ENCODE measurements around the gene THTPA. TPM values are rescaled to one million over a fixed set of nuclear protein-coding genes. Genes with fewer than 3 reads are reported as not detected.
"Not testable (repeated sequence)": the region's sequence is repeated elsewhere in the genome, so short reads cannot be mapped to it uniquely, and the experiment has no call there.

THTPA gene
- polyA plus RNA-seq, 4 donors = 15.8 to 21.1 (median 17.3) TPM

DNA sequence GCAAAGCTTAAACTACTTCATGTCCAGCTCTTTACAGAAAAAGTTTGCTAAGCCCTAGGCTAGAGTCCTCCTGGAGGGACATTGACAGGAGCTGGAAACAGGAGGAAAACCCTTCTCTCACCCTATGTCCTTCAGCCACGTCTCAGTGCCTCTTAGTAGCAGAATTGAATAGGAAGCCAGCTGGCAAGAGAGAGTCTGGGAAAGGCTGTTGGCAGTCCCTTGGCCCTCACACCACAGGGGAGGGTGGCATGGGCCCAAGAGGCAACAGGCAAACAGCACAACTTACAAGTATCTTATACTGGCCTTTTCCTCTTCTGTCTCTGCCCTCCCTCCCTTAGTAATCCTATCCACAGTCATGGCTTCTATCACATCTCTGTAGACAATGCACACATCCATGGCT is 52.4 kb downstream of the THTPA start:
- DNase-seq (ENCODE audit: low read depth in 4 of 4, low spot score in 3 of 4) = no peak

DNA sequence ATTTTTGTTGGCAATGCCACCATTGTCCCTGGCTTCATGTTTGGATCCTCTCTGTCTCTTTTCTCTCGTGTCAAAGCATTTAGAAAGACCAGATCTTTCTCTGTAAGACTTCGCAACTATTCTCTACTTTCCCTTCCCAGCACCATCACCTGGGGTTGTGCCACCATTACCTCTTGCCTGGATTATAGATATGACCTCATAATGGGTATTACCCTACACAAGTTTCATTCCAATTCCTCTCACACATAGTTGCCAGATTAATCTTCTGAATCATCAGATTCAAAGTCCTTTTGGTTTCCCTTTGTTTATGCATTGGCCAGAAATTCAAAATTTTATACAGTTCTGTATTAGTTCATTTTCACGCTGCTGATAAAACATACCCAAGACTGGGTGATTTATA is 52.9 kb downstream of the THTPA start:
- no peak for DNase-seq (ENCODE audit: low read depth in 4 of 4, low spot score in 3 of 4)

DNA sequence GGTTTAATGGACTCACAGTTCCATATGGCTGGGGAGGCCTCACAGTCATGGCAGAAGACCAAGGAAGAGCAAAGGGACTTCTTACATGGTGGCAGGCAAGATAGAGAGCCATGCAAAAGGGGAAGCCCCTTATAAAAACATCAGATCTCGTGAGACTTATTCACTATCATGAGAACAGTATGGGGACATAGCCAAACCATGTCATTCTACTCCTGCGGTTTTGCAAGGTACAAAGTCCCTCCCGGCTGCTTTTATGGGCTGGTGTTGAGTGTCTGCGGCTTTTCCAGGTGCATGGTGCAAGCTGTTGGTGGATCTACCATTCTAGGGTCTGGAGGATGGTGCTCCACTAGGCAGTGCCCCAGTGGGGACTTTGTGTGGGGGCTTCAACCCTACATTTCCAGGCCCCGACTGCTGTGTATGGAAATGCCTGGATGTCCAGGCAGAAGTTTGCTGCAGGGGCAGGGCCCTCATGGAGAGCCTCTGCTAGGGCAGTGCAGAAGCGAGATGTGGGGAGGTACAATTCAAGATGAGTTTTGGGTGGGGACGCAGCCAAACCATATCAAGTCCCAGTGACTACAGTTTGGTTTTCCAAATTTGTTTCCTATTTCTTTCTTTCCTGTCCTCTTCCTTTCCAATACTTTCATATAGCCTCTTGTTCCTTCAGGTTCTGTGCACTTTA is 53.5 kb downstream of the THTPA start:
- DNase-seq (ENCODE audit: low read depth in 4 of 4, low spot score in 3 of 4) = not testable (repeated sequence)

Other genes starting within 250 kb of the THTPA start
- gene BCL2L2, start 249.4 kb upstream of the THTPA start, polyA plus RNA-seq (ENCODE audit: insufficient read length in 4 of 4) = 10 to 100 TPM; 40.1 to 43.1 (median 40.9) TPM
- 100 to 1,000 TPM; 243 to 268 (median 257) TPM for gene PABPN1, start 234.8 kb upstream of the THTPA start, polyA plus RNA-seq (ENCODE audit: insufficient read length in 4 of 4)
- 10 to 100 TPM; 56.7 to 74.4 (median 61.3) TPM for gene SLC22A17, start 203.4 kb upstream of the THTPA start, polyA plus RNA-seq (ENCODE audit: insufficient read length in 4 of 4)
- 10 to 100 TPM; 36.6 to 53.0 (median 40.1) TPM for gene EFS, start 191.1 kb upstream of the THTPA start, polyA plus RNA-seq (ENCODE audit: insufficient read length in 4 of 4)
- not detected for gene IL25, start 183.5 kb upstream of the THTPA start, polyA plus RNA-seq (ENCODE audit: insufficient read length in 4 of 4)
- gene CMTM5, start 179.2 kb upstream of the THTPA start, polyA plus RNA-seq (ENCODE audit: insufficient read length in 4 of 4) = 1 to 10 TPM; 2.0 to 3.3 (median 2.9) TPM
- under 1 TPM; 0.17 to 0.24 (median 0.22) TPM for gene MYH6, start 148.0 kb upstream of the THTPA start, polyA plus RNA-seq (ENCODE audit: insufficient read length in 4 of 4)
- gene MYH7, start 120.6 kb upstream of the THTPA start, polyA plus RNA-seq (ENCODE audit: insufficient read length in 4 of 4) = under 1 TPM; 0.19 to 0.32 (median 0.24) TPM
- gene NGDN, start 86.6 kb upstream of the THTPA start, polyA plus RNA-seq (ENCODE audit: insufficient read length in 4 of 4) = 10 to 100 TPM; 62.3 to 67.5 (median 64.8) TPM
- gene ZFHX2, start 4.5 kb upstream of the THTPA start, polyA plus RNA-seq (ENCODE audit: insufficient read length in 4 of 4) = 1 to 10 TPM; 6.7 to 7.8 (median 6.9) TPM
- gene AP1G2, start 11.5 kb downstream of the THTPA start, polyA plus RNA-seq (ENCODE audit: insufficient read length in 4 of 4) = 10 to 100 TPM; 71.7 to 89.8 (median 78.0) TPM
- gene JPH4, start 22.5 kb downstream of the THTPA start, polyA plus RNA-seq (ENCODE audit: insufficient read length in 4 of 4) = 10 to 100 TPM in 3 of 4 donors, 1 to 10 TPM in 1; 9.5 to 11.6 (median 10.7) TPM
- 100 to 1,000 TPM in 1 of 4 donors, 10 to 100 TPM in 3; 17.4 to 102 (median 56.9) TPM for gene DHRS2, start 80.1 kb downstream of the THTPA start, polyA plus RNA-seq (ENCODE audit: insufficient read length in 4 of 4)